ENCODE results near the gene ISM1.

GRCh38 chr20:13173201-13173600 lies 47.9 kb upstream of the ISM1 start:
- TF ChIP-seq CTCF (IDR thresholded peaks at IDR 0.05) (no peak), POLR2A (IDR thresholded peaks at IDR 0.05) (no peak)
